ENCODE measurements around the gene DHDDS. TPM values are rescaled to one million over a fixed set of nuclear protein-coding genes. Genes with fewer than 3 reads are reported as not detected.

Gene DHDDS
- polyA plus RNA-seq, 1 donor from 2014 or later: 28.9 TPM

- Histone ChIP-seq H2AFZ (ENCODE audit: low read depth, low read length) (no peak overlapping the region), H3K9me3 (ENCODE audit: low read length) (no peaks in the 10 kb centered on the region), H3K79me2 (replicated peaks; ENCODE audit: insufficient read depth, low read length) (no peaks in the 10 kb centered on the region), H3F3A (ENCODE audit: insufficient read depth, low read length, poor library complexity, severe bottlenecking) (no peaks in the 10 kb centered on the region), H3K27ac (ENCODE audit: low read length) (no peak overlapping the region), H3K4me2 (ENCODE audit: low read length) (no peak overlapping the region), H3K9me2 (ENCODE audit: insufficient read depth, low read length) (no peaks in the 10 kb centered on the region), H3K27me3 (ENCODE audit: insufficient read depth, low read depth, low read length) (no peaks in the 10 kb centered on the region), H3K9ac (ENCODE audit: low read length) (no peak overlapping the region), H4K20me1 (ENCODE audit: insufficient read depth) (no peaks in the 10 kb centered on the region), H3K4me3 (ENCODE audit: low read length) (no peak overlapping the region), H3K36me3 (ENCODE audit: insufficient read depth, low read length) (no peaks in the 10 kb centered on the region)
- TF ChIP-seq RAD21 (conservative IDR thresholded peaks at IDR 0.05) (no peak), POLR2AphosphoS5 (IDR thresholded peaks at IDR 0.05) (no peak), CTCF (IDR thresholded peaks at IDR 0.05; ENCODE audit: poor library complexity, severe bottlenecking) (no peak), TAF1 (IDR thresholded peaks at IDR 0.05; ENCODE audit: low read depth) (no peak), EZH2 (IDR thresholded peaks at IDR 0.05; ENCODE audit: borderline replicate concordance, insufficient read depth, low read length, poor library complexity, severe bottlenecking) (no peak), SMC3 (conservative IDR thresholded peaks at IDR 0.05; ENCODE audit: poor library complexity) (no peak), MXI1 (conservative IDR thresholded peaks at IDR 0.05; ENCODE audit: poor library complexity, severe bottlenecking) (no peak), REST (IDR thresholded peaks at IDR 0.05; ENCODE audit: borderline replicate concordance) (no peak), EP300 (conservative IDR thresholded peaks at IDR 0.05; ENCODE audit: poor library complexity, severe bottlenecking) (no peak)
Observed at GRCh38 chr1:26518355-26518754, 86.2 kb downstream of the DHDDS start.

GRCh38 chr1:26520339-26520738, 88.2 kb downstream of the DHDDS start:
- Histone ChIP-seq H3K27ac (ENCODE audit: low read length) (no peak overlapping the region), H3F3A (ENCODE audit: insufficient read depth, low read length, poor library complexity, severe bottlenecking) (no peaks in the 10 kb centered on the region), H4K20me1 (ENCODE audit: insufficient read depth) (no peaks in the 10 kb centered on the region), H3K4me2 (ENCODE audit: low read length) (no peak overlapping the region), H2AFZ (ENCODE audit: low read depth, low read length) (no peak overlapping the region), H3K79me2 (replicated peaks; ENCODE audit: insufficient read depth, low read length) (no peaks in the 10 kb centered on the region), H3K27me3 (ENCODE audit: insufficient read depth, low read depth, low read length) (no peaks in the 10 kb centered on the region), H3K9me3 (ENCODE audit: low read length) (no peaks in the 10 kb centered on the region), H3K4me3 (ENCODE audit: low read length) (no peak overlapping the region), H3K9me2 (ENCODE audit: insufficient read depth, low read length) (no peaks in the 10 kb centered on the region), H3K9ac (ENCODE audit: low read length) (no peak overlapping the region), H3K36me3 (ENCODE audit: insufficient read depth, low read length) (no peaks in the 10 kb centered on the region)
- TF ChIP-seq EZH2 (IDR thresholded peaks at IDR 0.05; ENCODE audit: borderline replicate concordance, insufficient read depth, low read length, poor library complexity, severe bottlenecking) (no peak), EP300 (conservative IDR thresholded peaks at IDR 0.05; ENCODE audit: poor library complexity, severe bottlenecking) (no peak), REST (IDR thresholded peaks at IDR 0.05; ENCODE audit: borderline replicate concordance) (no peak), CTCF (IDR thresholded peaks at IDR 0.05; ENCODE audit: poor library complexity, severe bottlenecking) (no peak), TAF1 (IDR thresholded peaks at IDR 0.05; ENCODE audit: low read depth) (no peak), RAD21 (conservative IDR thresholded peaks at IDR 0.05) (no peak), MXI1 (conservative IDR thresholded peaks at IDR 0.05; ENCODE audit: poor library complexity, severe bottlenecking) (no peak), SMC3 (conservative IDR thresholded peaks at IDR 0.05; ENCODE audit: poor library complexity) (no peak), POLR2AphosphoS5 (IDR thresholded peaks at IDR 0.05) (no peak)
